GM04503 (cell line): ENCODE results near the gene C11orf91.
"Not testable (repeated sequence)": the region's sequence is repeated elsewhere in the genome, so short reads cannot be mapped to it uniquely, and the experiment has no call there.

Source experiments
- DNase-seq: peaks from one replicate; pipeline ENCODE4 v3.0.0-alpha.2; 2012; ENCODE audit warnings: low read depth

Gene C11orf91

GRCh38 chr11:33669598-33670249 is 30.9 kb downstream of the C11orf91 start:
- no peak for DNase-seq

GRCh38 chr11:33668951-33669596 is 31.6 kb downstream of the C11orf91 start:
- DNase-seq: no peak

- DNase-seq: no peak
Observed at GRCh38 chr11:33668468-33668825, 32.2 kb downstream of the C11orf91 start.

- DNase-seq: no peak
Observed at GRCh38 chr11:33667819-33668467, 32.7 kb downstream of the C11orf91 start.

- no peak for DNase-seq
Observed at GRCh38 chr11:33665350-33666106, 35.1 kb downstream of the C11orf91 start.

- DNase-seq: no peak
Observed at GRCh38 chr11:33664827-33665226, 35.8 kb downstream of the C11orf91 start.

GRCh38 chr11:33664166-33664565 is 36.5 kb downstream of the C11orf91 start:
- DNase-seq: no peak

- DNase-seq: no peak
Observed at GRCh38 chr11:33663121-33663520, 37.5 kb downstream of the C11orf91 start.

- not testable (repeated sequence) for DNase-seq
Observed at GRCh38 chr11:33661526-33661925, 39.1 kb downstream of the C11orf91 start.

- DNase-seq: no peak
Observed at GRCh38 chr11:33660962-33661361, 39.7 kb downstream of the C11orf91 start.

GRCh38 chr11:33659370-33660139 is 41.1 kb downstream of the C11orf91 start:
- DNase-seq: no peak

- DNase-seq: no peak
Observed at GRCh38 chr11:33658195-33658900, 42.3 kb downstream of the C11orf91 start.

GRCh38 chr11:33657757-33658156 is 42.9 kb downstream of the C11orf91 start:
- DNase-seq: no peak

GRCh38 chr11:33656768-33657167 is 43.9 kb downstream of the C11orf91 start:
- DNase-seq: no peak

- DNase-seq: no peak
Observed at GRCh38 chr11:33655842-33656600, 44.6 kb downstream of the C11orf91 start.

GRCh38 chr11:33654594-33654993 is 46.0 kb downstream of the C11orf91 start:
- no peak for DNase-seq

GRCh38 chr11:33652930-33653329 is 47.7 kb downstream of the C11orf91 start:
- no peak for DNase-seq

- DNase-seq: no peak
Observed at GRCh38 chr11:33652431-33652830, 48.2 kb downstream of the C11orf91 start.

- DNase-seq: no peak
Observed at GRCh38 chr11:33651990-33652389, 48.6 kb downstream of the C11orf91 start.

- DNase-seq: no peak
Observed at GRCh38 chr11:33651555-33651954, 49.1 kb downstream of the C11orf91 start.

- DNase-seq: no peak
Observed at GRCh38 chr11:33649944-33650343, 50.7 kb downstream of the C11orf91 start.
